NCI-H510A (cell line): ENCODE results near the gene CHST8.
"Not testable (repeated sequence)": the region's sequence is repeated elsewhere in the genome, so short reads cannot be mapped to it uniquely, and the experiment has no call there.

Experiments
- DNase-seq: peaks from one replicate; lab custom pipeline; 2025; lab: John Stamatoyannopoulos, UW

CHST8 gene

GRCh38 chr19:33621811-33622504, at the start of gene CHST8:
Gene CHST8, plus strand, starts transcription at chr19:33621953. Its CDS starts 67,309 bp downstream, at chr19:33689262.
- DNase-seq: peak; percentile 3

- no peak for DNase-seq
Measured at GRCh38 chr19:33572929-33573328, 48.8 kb upstream of the CHST8 start.

- DNase-seq: no peak
Measured at GRCh38 chr19:33574824-33575223, 46.9 kb upstream of the CHST8 start.

GRCh38 chr19:33578697-33579096, 43.1 kb upstream of the CHST8 start:
- no peak for DNase-seq

GRCh38 chr19:33580026-33580644, 41.6 kb upstream of the CHST8 start:
- no peak for DNase-seq

GRCh38 chr19:33580645-33581037, 41.1 kb upstream of the CHST8 start:
- DNase-seq: no peak

- no peak for DNase-seq
Measured at GRCh38 chr19:33582914-33583313, 38.8 kb upstream of the CHST8 start.

- no peak for DNase-seq
Measured at GRCh38 chr19:33587150-33587549, 34.6 kb upstream of the CHST8 start.

- DNase-seq: no peak
Measured at GRCh38 chr19:33590224-33590623, 31.5 kb upstream of the CHST8 start.

- no peak for DNase-seq
Measured at GRCh38 chr19:33595783-33596182, 26.0 kb upstream of the CHST8 start.

- DNase-seq: no peak
Measured at GRCh38 chr19:33601583-33601982, 20.2 kb upstream of the CHST8 start.

- DNase-seq: no peak
Measured at GRCh38 chr19:33602576-33603204, 19.1 kb upstream of the CHST8 start.

GRCh38 chr19:33603377-33603776, 18.4 kb upstream of the CHST8 start:
- DNase-seq: no peak

GRCh38 chr19:33604651-33605050, 17.1 kb upstream of the CHST8 start:
- DNase-seq: no peak

GRCh38 chr19:33605803-33606295, 15.9 kb upstream of the CHST8 start:
- DNase-seq: not testable (repeated sequence)

- no peak for DNase-seq
Measured at GRCh38 chr19:33606556-33606955, 15.2 kb upstream of the CHST8 start.

GRCh38 chr19:33609353-33609752, 12.4 kb upstream of the CHST8 start:
- DNase-seq: no peak

- DNase-seq: no peak
Measured at GRCh38 chr19:33610588-33610987, 11.2 kb upstream of the CHST8 start.

GRCh38 chr19:33612928-33613619, 8.7 kb upstream of the CHST8 start:
- DNase-seq: no peak

GRCh38 chr19:33613620-33614000, 8.1 kb upstream of the CHST8 start:
- DNase-seq: no peak

- DNase-seq: no peak
Measured at GRCh38 chr19:33616346-33616745, 5.4 kb upstream of the CHST8 start.

GRCh38 chr19:33616857-33617256, 4.9 kb upstream of the CHST8 start:
- no peak for DNase-seq

- DNase-seq: not testable (repeated sequence)
Measured at GRCh38 chr19:33618363-33618762, 3.4 kb upstream of the CHST8 start.
